ENCODE data around the gene PKN3.

Gene PKN3

DNA sequence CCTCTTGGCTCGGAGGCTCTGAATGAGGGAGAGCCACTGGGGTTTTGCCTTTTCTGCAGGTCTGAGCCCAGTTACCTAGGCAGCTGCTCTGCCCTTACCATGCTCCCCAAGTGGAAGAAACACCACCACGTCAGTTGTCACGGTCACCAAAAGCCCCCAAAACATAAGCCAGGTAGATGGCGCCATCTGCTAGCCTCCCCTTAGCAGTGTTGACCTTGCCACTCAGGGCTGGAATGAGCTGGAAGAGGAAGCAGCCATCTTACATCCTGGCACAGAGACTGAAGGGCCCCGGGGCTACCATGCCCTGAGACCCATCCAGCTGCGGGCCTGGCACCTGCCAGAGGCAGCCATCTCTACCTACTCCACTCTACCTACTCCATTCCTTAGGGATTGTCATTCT is 62.1 kb downstream of the PKN3 start:
- Histone ChIP-seq H3F3A (ENCODE audit: insufficient read depth, low read length) (no peaks in the 10 kb centered on the region), H3K4me3 (ENCODE audit: low read depth, low read length, poor library complexity, severe bottlenecking) (no peak overlapping the region), H2AFZ (ENCODE audit: low read length) (no peak overlapping the region), H4K20me1 (ENCODE audit: insufficient read depth, low read length) (no peaks in the 10 kb centered on the region), H3K4me1 (ENCODE audit: insufficient read depth, low read length, severe bottlenecking) (no peaks in the 10 kb centered on the region), H3K9me2 (ENCODE audit: low read depth, low read length) (no peaks in the 10 kb centered on the region), H3K36me3 (ENCODE audit: insufficient read depth, low read length) (no peaks in the 10 kb centered on the region), H3K27ac (ENCODE audit: low read depth, low read length, poor library complexity, severe bottlenecking) (no peak overlapping the region), H3K79me2 (ENCODE audit: insufficient read depth, low read length) (no peaks in the 10 kb centered on the region), H3K4me2 (ENCODE audit: low read length) (no peak overlapping the region), H3K9me3 (ENCODE audit: low read length) (no peaks in the 10 kb centered on the region), H3K9ac (ENCODE audit: low read length) (no peak overlapping the region), H3K27me3 (ENCODE audit: insufficient read depth, low read length) (no peaks in the 10 kb centered on the region)
- no peak for TF ChIP-seq EZH2 (IDR thresholded peaks at IDR 0.05; ENCODE audit: borderline replicate concordance, low read length)
- TF ChIP-seq, protein P1, sequence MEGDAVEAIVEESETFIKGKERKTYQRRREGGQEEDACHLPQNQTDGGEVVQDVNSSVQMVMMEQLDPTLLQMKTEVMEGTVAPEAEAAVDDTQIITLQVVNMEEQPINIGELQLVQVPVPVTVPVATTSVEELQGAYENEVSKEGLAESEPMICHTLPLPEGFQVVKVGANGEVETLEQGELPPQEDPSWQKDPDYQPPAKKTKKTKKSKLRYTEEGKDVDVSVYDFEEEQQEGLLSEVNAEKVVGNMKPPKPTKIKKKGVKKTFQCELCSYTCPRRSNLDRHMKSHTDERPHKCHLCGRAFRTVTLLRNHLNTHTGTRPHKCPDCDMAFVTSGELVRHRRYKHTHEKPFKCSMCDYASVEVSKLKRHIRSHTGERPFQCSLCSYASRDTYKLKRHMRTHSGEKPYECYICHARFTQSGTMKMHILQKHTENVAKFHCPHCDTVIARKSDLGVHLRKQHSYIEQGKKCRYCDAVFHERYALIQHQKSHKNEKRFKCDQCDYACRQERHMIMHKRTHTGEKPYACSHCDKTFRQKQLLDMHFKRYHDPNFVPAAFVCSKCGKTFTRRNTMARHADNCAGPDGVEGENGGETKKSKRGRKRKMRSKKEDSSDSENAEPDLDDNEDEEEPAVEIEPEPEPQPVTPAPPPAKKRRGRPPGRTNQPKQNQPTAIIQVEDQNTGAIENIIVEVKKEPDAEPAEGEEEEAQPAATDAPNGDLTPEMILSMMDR (IDR thresholded peaks at IDR 0.05; ENCODE audit: low read length) = no peak

DNA sequence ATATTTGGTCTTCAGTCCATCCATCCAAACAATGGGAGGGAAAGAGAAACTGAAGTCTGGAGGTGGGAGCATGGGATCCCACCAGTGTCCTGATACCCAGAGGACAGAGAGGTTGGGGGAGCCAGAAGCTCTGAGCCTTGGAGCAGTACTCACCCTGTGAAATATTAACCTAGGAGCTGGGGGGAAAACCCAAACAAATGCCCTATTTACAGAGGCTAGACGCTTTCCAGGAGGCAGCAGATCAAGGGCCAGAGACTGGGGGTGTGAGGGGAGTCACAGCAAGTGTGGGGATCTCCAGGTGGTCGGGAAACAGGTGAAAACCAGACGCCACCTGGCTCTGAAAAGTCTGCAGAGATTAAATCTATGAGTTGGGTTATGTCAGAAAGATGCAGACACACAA is 63.2 kb downstream of the PKN3 start:
- Histone ChIP-seq H3K9me2 (ENCODE audit: low read depth, low read length) (no peaks in the 10 kb centered on the region), H3K4me2 (ENCODE audit: low read length) (no peak overlapping the region), H3K27ac (ENCODE audit: low read depth, low read length, poor library complexity, severe bottlenecking) (no peak overlapping the region), H4K20me1 (ENCODE audit: insufficient read depth, low read length) (no peaks in the 10 kb centered on the region), H3K9ac (ENCODE audit: low read length) (no peak overlapping the region), H3K79me2 (ENCODE audit: insufficient read depth, low read length) (no peaks in the 10 kb centered on the region), H3K27me3 (ENCODE audit: insufficient read depth, low read length) (no peaks in the 10 kb centered on the region), H3F3A (ENCODE audit: insufficient read depth, low read length) (no peaks in the 10 kb centered on the region), H3K9me3 (ENCODE audit: low read length) (no peaks in the 10 kb centered on the region), H3K36me3 (ENCODE audit: insufficient read depth, low read length) (no peaks in the 10 kb centered on the region), H3K4me1 (ENCODE audit: insufficient read depth, low read length, severe bottlenecking) (peaks cover 4% of the 10 kb centered on the region), H3K4me3 (ENCODE audit: low read depth, low read length, poor library complexity, severe bottlenecking) (no peak overlapping the region), H2AFZ (ENCODE audit: low read length) (no peak overlapping the region)
- TF ChIP-seq EZH2 (IDR thresholded peaks at IDR 0.05; ENCODE audit: borderline replicate concordance, low read length) = no peak
- TF ChIP-seq, protein P1 (IDR thresholded peaks at IDR 0.05; ENCODE audit: low read length) = no peak

- Histone ChIP-seq H3F3A (ENCODE audit: insufficient read depth, low read length) (no peaks in the 10 kb centered on the region), H3K4me3 (ENCODE audit: low read depth, low read length, poor library complexity, severe bottlenecking) (no peak overlapping the region), H3K27me3 (ENCODE audit: insufficient read depth, low read length) (no peaks in the 10 kb centered on the region), H3K9me2 (ENCODE audit: low read depth, low read length) (no peaks in the 10 kb centered on the region), H3K4me1 (ENCODE audit: insufficient read depth, low read length, severe bottlenecking) (peaks cover 21% of the 10 kb centered on the region), H2AFZ (ENCODE audit: low read length) (no peak overlapping the region), H3K27ac (ENCODE audit: low read depth, low read length, poor library complexity, severe bottlenecking) (no peak overlapping the region), H3K79me2 (ENCODE audit: insufficient read depth, low read length) (no peaks in the 10 kb centered on the region), H3K36me3 (ENCODE audit: insufficient read depth, low read length) (no peaks in the 10 kb centered on the region), H3K4me2 (ENCODE audit: low read length) (no peak overlapping the region), H3K9me3 (ENCODE audit: low read length) (no peaks in the 10 kb centered on the region), H3K9ac (ENCODE audit: low read length) (no peak overlapping the region), H4K20me1 (ENCODE audit: insufficient read depth, low read length) (no peaks in the 10 kb centered on the region)
- TF ChIP-seq, protein P1 (IDR thresholded peaks at IDR 0.05; ENCODE audit: low read length) = no peak
- TF ChIP-seq EZH2 (IDR thresholded peaks at IDR 0.05; ENCODE audit: borderline replicate concordance, low read length) = no peak
Observed at GRCh38 chr9:128768606-128769005, 66.3 kb downstream of the PKN3 start.

All from OCI-LY1 (cell line).